CD1c-positive myeloid dendritic cell (primary cell): ENCODE data around the gene HDLBP.
"Not testable (repeated sequence)": the region's sequence is repeated elsewhere in the genome, so short reads cannot be mapped to it uniquely, and the experiment has no call there.

Experiments used
- DNase-seq: peaks from one replicate; pipeline ENCODE4 v3.0.0-alpha.2; 2016; ENCODE audit errors: extremely low spot score

HDLBP gene

DNA sequence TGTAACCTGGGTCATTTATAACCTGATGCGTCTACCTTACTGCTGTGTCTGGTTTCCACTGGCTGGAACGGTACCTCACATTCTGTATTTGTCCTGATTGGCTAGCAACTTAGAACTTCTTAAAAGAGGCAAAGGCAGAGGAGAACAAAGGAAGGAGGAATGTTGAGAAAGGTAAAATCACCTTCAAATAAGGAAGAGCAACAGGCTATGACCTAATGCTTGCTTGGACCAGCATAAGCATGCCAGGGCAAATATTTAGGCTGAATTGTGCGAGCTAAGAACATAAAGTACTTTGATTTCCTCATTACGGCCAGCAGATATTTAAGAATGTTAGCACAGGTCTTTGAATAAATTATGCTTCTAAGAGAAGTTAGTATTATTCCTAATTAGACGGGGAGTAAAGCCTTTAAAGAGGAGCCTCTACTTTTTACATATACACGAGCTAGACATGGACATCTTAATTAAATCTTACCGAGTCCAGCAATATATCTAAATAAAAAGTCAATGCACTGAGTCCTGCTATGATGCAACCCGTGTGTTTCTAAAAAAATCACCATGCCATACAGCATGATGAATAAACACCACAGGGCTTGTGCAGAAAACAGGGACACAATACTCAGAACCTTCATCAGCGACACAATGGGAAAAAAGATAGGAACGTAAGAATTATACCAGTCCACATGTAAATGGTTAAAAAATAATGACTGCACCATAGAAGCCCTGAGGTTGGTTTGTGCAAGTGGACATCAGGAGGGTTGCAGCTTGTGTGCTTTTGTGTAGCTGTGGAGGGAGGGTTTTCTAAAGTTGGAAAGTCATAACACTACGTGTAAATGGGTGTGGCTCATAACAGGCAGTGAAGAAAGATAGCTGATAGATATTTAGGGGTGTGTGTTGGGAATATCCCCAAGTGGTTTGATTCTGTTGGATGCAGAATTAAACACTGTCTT, 14.5 kb upstream of the HDLBP start:
- no peak for DNase-seq

DNA sequence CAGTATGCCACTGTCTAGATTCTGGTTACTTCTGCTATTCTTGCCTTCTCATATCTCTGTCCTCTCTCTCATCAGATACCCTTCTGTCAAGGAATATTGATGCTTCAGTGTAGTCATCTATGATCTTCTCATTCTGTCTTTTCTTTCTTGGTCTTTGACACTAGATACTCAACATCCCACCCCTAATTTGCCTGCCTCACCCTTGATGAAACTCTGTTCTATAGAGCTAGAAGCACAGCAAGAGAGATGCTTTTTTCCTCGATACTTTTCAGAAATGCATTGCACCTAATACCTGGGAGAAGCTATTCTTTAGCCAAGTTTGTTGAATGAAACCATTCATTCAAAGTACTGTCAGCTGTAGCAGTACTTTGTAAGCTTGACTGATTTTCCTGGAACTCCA, 9.8 kb upstream of the HDLBP start:
- DNase-seq: no peak

DNA sequence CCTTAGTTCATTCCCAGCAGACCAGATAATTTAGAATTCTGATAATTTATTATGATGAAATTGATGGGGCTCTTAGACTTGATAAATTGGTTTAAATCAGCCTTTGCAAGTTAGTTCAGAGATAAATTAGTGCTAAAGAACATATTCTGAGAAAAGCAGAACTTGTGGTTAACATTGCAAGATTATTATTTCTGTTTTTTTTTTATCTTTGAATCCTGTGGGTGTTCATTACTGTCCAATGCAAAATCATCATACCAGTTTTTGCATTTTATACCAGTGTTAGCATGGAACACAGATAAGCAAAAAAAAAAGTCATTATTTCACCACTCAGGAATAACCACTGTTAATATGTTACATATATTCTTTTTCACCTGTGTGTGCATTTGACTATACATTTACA, 9.3 kb upstream of the HDLBP start:
- DNase-seq: peak; percentile 73

DNA sequence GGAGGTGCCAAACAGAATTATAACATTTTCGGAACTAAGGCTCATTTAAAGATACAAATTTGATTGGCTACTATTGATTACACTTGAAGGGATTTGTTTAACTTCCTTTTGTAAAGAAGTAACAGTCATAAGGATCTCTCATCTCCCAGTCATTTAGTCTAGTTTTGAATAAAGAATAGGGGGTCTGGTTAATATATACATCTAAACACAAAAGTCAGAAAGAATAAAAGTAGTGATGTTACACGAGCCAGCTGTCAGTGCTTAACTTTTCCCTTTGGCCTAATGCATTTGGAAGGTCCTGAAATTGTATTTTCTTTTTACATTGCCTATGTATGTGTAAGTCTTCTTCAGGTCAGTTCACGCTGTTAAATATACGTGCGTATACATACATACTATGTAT, 8.3 kb upstream of the HDLBP start:
- DNase-seq: no peak

DNA sequence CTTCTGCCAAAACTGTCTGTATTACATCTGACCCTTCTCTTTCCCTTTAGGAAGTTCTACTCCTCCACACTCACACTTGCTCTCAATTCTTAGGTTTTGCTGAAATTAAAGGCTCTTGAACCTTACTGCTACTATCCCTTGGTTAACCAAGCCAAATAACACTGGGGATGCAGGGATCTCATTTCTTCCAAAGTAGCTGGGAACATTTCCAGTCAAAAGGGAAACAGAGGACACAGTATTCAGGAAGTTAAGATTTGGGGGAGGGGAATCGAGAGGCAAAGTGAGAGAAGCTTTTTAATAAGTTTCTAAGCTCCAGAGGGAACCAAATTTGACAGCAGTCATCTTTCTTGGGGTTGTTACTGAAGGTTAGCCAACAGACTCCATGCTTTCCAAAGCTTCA, 6.4 kb upstream of the HDLBP start:
- DNase-seq: peak; percentile 34

DNA sequence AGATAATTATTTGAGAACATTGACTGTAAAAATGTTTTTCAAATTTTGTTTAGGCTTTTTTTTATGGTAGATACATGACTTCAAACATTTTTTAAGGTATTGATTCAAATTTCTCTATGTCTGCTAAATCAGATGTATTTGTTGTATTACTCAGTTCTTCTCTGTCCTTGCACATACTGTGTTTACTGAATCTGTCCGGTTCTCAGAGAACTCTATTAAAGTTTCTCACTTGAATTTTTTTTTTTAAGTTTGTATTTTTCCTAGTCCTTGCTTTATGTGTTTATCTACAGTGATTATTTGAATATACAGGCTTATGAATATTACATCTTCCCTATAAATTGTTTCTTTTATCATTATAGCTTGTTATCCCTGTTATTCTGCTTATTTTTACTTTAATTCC, 5.6 kb upstream of the HDLBP start:
- no peak for DNase-seq

DNA sequence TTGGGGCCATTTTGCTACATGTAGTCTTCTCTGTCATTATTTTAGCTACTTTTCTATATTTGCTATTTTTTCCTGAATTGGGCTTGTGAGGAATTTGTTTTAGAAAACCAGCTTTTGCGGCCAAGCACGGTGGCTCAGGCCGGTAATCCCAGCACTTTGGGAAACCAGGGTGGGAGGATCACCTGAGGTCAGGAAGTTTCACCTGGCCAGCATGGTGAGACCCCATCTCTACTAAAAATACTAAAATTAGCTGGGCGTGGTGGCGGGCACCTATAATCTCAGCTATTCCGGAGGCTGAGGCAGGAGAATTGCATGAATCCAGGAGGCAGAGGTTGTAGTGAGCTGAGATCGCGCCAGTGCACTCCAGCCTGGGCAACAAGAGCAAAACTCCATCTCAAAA, 4.9 kb upstream of the HDLBP start:
- DNase-seq: no peak

DNA sequence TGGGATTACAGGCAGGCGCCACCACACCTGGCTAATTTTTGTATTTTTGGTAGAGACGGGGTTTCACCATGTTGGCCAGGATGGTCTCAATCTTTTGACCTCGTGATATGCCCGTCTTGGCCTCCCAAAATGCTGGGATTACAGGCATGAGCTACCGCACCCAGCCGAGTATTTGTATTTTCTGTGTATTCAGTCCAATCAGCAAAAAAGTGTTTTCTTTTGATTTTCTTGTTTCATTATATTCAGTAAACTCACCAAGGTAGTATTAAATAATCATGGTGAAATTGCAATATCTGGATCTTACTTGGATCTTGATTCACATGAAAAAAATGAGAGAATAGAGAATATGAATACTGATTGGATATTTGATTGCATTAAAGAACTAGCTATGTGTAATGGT, 3.4 kb upstream of the HDLBP start:
- not testable (repeated sequence) for DNase-seq

DNA sequence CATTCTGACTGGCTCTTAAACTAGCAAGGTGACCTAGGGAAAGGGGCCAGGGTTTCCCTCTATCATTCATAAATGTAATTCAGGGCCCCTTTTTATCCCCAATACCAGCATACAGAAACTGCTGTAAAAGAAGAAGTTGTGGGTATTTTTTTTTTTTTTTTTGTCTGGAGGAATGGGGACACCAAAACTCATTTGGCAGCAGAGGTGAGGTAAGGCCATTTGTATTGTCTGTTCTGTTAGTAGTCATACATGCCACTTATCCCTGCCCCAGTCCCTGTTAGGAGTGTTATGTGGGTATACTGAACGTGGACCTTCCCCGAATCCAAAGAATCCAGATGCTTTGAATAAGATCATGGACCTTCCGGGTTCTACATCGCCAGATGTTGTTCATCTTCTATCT, 1.9 kb upstream of the HDLBP start:
- peak; percentile 38 for DNase-seq

DNA sequence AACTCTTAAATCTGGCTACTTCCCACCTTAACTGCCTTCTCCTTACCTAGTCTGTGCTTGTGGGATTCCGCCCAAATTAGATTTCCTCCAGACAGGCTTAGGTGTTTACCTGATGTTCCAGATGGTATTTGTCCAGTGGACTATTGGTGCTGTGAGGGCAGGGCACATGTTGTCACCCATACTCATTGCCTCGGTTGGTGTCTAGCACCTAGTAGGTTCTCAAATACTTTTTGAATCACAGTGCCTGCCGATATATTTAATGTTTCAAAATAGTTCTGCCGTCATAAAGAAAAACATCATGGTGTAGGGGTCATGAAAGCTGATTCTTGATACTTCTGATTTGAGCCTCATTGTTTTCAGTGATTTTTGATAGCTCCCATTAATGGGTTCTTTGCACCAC, 1.4 kb upstream of the HDLBP start:
- no peak for DNase-seq

DNA sequence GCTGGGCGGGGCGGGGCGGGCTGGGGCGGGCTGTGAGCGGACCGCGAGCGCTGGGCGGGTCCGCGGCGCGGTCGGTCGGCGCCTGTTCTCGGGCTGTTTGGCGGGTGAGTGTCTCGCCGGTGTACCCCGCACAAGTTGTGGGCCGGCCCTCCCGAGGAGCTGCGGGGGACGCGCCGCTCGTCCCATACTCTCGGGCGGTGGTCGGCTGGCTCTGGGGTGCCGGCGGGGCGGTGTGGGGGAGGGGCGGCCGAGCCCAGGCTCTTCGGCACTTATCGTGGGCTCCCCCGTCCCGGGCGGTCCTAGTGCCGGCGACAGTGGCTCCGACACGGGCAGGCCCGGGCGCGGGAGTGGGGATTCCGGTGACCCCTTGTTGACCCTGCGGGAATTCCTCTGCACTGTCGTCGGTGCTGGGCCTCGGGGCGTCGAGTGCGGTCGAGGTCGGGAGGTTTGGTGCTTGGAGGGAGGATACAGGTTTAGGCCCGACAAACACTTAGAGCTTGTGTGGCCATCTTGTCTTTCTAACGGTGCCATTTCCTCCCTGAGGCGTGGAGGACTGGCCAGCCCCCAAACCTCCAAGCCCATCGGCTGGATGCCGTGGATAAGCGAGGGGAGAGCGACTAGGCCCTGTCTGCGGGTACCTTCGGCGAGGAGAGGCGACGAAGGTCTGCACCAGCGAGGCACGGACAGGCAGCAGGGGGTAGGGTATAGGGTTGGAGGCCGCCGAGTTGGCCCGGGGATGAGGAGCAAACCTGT, 583 bp upstream of the HDLBP start, which contains the start of gene SEPTIN2:
TSS of gene SEPTIN2 (plus strand) at position 47 of the 753 bp plus-strand sequence. CDS start 8,308 bp downstream, outside the sequence.
- DNase-seq: no peak

DNA sequence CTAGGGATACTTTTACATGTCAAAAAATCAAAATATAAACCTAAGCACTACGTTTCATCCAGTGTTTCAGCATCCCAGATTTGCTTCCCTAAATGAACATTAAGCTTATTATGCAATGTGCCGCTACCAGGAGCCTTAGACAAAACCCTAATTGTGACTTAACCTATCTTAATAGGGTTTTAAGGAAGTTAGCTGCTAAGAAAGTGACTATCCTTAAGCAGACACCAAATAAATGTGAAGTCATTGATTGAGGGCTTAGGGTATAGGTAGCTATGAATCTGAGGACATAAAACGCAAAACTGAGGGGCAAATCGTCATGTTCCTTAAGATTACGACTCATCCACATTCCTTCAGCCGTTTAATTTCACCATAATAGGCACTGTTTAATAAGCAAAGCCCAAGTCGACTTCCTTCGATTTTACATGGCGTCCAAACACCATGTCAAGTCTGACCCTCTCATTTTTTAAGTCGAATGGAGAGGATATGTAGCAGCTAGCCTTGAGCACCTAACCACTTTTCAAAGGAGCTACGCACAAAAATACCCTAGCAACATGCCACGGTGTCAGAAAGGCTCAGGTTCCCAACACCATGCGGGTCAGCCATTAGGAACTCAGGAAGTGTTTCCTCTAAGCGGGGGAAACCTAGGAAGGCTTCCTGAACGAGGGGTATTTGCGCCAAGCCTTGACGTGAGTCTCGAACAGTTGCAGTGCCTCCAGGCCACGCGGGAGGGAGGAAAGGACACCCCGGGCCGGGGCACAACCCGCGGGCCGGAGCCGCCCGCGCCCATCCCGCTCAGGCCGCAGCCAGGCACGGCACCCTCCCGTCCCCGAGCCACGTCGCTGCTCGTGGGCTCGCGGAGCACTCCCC, 1.0 kb downstream of the HDLBP start:
- peak; percentile 84 for DNase-seq

DNA sequence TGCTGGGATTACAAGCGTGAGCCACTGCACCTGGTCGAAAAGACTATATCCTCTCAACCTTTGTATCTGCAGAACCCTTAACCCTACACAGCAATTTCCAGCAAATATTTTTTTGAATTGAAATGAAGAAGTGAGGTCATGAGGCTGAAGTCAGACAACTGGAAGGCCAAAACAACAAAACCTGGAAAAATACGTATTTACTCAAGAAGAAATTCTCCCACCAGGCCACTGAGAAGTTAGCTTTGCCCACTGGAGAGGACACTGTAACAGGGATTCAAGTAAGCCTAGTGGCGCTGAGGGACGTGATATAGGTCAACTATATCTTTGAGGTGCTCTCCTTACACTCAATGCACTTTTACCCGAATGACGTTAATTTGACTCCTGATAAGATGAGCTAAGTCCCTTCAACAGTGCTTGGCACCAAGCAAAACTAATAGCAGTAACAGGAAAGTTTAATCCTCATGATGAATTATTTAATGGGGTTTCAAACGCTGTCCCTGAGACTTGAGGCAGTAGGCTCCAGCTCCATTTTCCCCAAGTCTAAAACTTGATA, 1.9 kb downstream of the HDLBP start:
- peak; percentile 30 for DNase-seq

DNA sequence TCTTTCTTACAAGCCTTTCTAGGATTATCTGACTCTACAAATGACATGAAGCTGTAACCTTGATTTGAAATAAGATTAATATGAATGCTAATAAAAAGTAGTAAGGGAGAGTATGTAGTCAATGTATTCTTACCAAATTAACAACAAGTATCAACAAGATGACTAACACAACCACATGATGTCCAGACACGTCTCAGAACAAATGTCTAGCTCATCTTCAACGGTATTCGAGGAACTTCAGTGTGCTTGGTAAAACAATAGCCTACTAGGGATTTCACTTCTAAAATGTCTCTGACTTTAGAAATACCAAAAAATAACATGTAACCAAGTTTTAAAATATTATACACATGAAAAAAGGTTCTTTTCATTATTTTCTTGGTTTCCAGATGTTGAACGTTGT, 3.4 kb downstream of the HDLBP start:
- DNase-seq: no peak

DNA sequence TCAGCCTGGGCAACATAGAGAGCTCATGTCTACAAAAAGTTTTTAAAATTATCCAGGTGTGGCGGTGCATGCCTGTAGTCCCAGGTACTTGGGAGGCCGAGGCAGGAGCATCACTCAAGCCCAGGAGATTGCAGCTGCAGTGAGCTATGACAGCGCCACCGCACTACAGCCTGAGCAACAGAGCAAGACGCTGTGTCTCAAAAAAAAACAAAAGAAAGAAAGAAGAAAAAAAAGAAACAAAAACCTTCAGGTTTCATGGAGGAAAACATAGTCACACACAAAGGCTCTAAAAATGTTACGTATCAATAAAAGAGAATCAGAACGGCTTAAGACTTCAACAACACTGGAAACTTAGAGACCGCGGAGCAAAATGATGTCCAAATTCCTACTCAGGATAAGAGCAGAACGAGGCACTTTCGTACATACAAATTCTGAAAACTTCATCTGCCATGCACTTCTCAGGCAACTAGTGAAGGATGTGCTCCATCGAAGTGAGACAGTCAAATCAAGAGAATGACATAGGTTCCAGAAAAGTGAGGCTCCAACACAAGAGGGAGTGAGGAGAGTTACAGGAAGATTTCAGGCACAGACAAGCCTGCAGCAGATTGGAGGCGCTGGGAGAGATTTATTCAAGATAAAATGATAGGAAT, 4.4 kb downstream of the HDLBP start:
- no peak for DNase-seq

DNA sequence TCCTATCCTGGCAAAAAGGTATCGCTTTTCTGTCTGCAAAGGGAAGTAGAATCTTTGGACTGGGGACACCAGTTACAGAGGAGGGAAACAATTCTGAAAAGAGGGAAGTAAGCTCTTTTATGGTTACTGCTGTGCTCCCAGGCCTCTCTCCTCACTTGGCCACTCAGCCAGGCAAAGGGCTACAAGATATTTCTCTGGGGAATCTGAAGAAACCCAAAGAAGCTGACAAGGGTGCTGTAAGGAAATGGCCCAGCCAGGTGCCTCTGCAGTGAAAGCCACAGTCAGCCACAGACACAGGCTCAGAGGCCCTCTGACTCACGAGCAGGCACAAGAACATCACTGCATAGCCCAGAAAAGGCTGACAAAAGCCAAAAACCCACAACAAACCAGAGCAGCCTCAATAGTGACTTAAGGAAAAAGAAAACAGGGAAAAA, 5.8 kb downstream of the HDLBP start:
- DNase-seq: peak; percentile 64

DNA sequence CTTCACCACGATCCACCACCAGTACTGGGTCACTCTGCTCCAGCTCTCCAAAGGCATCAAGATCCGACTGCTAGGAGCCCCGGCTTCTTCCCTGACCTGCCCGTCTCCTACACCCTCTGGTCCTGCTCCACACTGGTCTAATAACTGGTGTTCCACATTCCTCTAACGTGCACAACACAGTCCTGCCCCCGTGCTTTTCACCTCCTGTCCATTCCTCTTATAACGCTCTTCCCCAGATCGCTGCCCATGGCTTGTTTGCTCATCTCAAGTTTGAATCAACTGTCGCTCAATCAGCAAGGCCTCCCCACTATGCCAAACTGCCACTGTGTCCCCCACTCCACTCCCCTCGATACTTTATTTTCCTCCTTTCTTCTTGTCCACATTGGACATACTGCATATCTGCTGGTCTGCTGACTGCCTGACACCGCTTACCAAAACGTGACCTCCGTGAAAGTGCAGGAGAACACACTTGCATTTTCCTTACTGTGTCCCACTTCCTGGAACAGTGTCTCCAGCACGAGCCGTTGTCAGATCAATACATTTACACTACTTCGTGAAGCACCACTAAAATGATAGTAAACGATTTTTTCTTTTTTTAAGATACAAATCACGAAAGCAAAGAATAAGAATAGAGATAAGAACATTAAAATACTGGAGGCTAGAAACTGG, 6.5 kb downstream of the HDLBP start:
- DNase-seq: no peak

DNA sequence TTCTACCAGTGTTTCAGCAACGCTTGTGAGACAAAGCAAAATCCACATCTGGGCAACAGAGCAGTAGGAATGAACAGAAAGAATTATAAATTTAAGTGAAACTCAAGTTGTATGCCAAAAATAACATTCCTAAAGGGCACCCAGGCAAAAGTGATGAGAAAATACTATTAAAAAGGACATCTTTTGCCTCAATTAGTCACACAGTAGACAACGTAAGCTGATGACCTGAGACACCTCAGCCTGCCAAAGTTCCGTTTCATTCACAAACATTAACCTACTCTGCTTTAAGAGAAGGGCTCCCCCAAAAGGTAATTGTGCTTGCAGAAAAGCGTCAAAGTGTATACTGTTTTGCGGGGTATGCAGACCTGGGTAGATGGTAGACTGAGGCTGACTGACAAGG, 7.2 kb downstream of the HDLBP start:
- no peak for DNase-seq

DNA sequence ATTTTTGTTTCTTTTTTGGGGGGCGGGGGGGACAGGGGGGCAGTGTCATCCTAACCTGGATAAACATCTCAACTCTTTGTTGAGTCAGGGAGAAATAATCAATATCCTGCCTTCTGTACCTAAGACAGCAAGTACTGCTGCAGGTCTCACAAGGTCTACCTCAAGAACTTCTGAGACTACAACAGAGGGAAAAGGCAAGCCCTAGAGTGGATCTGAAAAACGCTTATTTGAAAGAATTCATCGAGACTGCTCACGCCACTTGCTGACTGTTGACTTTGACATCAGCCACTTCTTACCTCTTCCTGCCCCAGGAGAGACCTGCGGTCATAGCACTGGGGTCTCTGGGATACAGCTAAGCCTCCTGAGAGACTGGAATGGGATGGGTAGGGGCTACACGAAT, 8.4 kb downstream of the HDLBP start:
- DNase-seq: no peak

DNA sequence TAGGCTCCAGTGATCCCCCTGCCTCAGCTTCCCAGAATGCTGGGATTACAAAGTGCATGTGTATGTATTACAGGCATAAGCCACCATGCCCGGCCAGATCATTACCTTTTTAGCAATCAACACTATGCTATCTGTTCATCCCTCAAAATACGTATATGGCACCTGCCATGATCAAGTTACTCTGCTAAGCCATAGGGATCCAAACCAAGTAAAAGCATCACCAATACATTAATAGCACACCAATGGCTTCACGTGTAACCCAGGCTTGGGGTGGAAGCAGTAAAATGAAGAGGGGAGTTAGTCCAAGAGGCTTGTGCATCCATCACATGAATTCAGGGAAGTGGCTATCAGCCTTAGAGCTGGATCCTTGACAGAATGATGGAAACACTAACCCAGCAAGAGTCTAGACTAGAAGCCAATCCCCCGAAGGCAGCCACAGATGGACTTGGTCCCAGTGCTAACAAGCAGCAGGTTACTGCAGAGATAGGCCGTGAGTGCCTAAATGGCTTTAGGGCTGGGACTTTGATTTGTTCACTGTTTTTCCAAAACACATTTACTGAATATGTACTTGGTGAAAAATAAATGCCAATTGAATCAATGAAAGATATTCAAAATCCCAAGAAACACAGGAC, 11.3 kb downstream of the HDLBP start:
- DNase-seq: no peak
